KMS-11 (cell line): ENCODE results near the gene TENM3.

Experiments used
- H2AFZ ChIP-seq: fragments of 200-600 bp; sonication (generic); 2 replicates; pipeline ENCODE4 v1.6.1; 2016; ENCODE audit warnings: antibody characterized with exemption, mixed run types, low read depth
- H3K27ac ChIP-seq: fragments of 200-600 bp; sonication (generic); 2 replicates; pipeline ENCODE4 v1.6.1; 2016; ENCODE audit warnings: mild to moderate bottlenecking, mixed run types
- H3K27me3 ChIP-seq: fragments of 200-600 bp; sonication (generic); 2 replicates; pipeline ENCODE4 v1.6.1; 2017; ENCODE audit warnings: mild to moderate bottlenecking, low read depth, mixed run types, moderate library complexity; ENCODE audit not compliant: insufficient read depth
- H3K36me3 ChIP-seq: fragments of 200-600 bp; sonication (generic); 2 replicates; pipeline ENCODE4 v1.6.1; 2017; ENCODE audit warnings: mild to moderate bottlenecking, mixed run types; ENCODE audit not compliant: insufficient read depth
- H3K4me1 ChIP-seq: fragments of 200-600 bp; sonication (generic); 2 replicates; pipeline ENCODE4 v1.6.1; 2016; ENCODE audit warnings: mild to moderate bottlenecking, low read depth, mixed run types; ENCODE audit not compliant: poor library complexity, severe bottlenecking
- H3K4me2 ChIP-seq: fragments of 200-600 bp; sonication (generic); 2 replicates; pipeline ENCODE4 v1.7.0; 2016; ENCODE audit warnings: mild to moderate bottlenecking, mixed run types
- H3K4me3 ChIP-seq: fragments of 200-600 bp; sonication (generic); IDR thresholded peaks from 2 replicates; pipeline ENCODE4 v1.6.1; 2017; ENCODE audit warnings: low read depth, low read length, mixed read lengths; ENCODE audit not compliant: insufficient read depth
- H3K79me2 ChIP-seq: fragments of 200-600 bp; sonication (generic); 2 replicates; pipeline ENCODE4 v1.6.1; 2016; ENCODE audit warnings: low read depth, mixed run types; ENCODE audit not compliant: insufficient read depth
- H3K9ac ChIP-seq: fragments of 200-600 bp; sonication (generic); 2 replicates; pipeline ENCODE4 v1.6.1; 2016; ENCODE audit warnings: mild to moderate bottlenecking, mixed run types
- H4K20me1 ChIP-seq: fragments of 200-600 bp; sonication (generic); 2 replicates; pipeline ENCODE4 v1.6.1; 2016; ENCODE audit warnings: mild to moderate bottlenecking, mixed run types; ENCODE audit not compliant: insufficient read depth
- TF ChIP-seq, protein P1 (sequence below): fragments of 200-600 bp; sonication (generic); conservative IDR thresholded peaks from 2 replicates; pipeline ENCODE4 v1.6.1; 2017; ENCODE audit warnings: low read depth, mild to moderate bottlenecking, antibody characterized with exemption, low read length, moderate library complexity, mixed read lengths

TENM3 gene

DNA sequence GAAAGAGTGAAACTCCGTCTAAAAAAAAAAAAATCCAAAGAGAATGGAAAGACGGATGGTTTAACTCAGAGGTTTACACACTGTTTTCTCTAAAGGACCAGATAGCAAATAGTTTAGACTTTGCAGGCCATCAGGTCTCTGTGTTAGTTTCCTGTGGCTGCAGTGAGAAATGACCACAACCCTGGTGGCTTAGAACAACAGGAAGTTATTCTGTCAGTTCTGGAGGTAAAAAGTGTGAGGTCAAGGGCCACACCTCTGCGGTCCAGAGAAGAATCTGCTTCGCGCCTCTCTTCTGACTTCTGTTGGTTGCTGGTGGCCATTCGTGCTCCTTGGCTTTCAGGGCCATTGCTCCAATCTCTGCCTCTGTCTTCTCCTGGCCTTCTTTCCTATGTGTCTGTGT is 76.9 kb downstream of the TENM3 start:
- Histone ChIP-seq H3K27me3 (no peaks in the 10 kb centered on the region), H3K27ac (no peak overlapping the region), H3K4me1 (no peaks in the 10 kb centered on the region), H3K4me2 (no peak overlapping the region), H3K36me3 (no peaks in the 10 kb centered on the region), H2AFZ (no peak overlapping the region), H3K4me3 (no peak overlapping the region), H3K9ac (no peak overlapping the region), H3K79me2 (no peaks in the 10 kb centered on the region), H4K20me1 (no peaks in the 10 kb centered on the region)
- TF ChIP-seq, protein P1, sequence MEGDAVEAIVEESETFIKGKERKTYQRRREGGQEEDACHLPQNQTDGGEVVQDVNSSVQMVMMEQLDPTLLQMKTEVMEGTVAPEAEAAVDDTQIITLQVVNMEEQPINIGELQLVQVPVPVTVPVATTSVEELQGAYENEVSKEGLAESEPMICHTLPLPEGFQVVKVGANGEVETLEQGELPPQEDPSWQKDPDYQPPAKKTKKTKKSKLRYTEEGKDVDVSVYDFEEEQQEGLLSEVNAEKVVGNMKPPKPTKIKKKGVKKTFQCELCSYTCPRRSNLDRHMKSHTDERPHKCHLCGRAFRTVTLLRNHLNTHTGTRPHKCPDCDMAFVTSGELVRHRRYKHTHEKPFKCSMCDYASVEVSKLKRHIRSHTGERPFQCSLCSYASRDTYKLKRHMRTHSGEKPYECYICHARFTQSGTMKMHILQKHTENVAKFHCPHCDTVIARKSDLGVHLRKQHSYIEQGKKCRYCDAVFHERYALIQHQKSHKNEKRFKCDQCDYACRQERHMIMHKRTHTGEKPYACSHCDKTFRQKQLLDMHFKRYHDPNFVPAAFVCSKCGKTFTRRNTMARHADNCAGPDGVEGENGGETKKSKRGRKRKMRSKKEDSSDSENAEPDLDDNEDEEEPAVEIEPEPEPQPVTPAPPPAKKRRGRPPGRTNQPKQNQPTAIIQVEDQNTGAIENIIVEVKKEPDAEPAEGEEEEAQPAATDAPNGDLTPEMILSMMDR = no peak

DNA sequence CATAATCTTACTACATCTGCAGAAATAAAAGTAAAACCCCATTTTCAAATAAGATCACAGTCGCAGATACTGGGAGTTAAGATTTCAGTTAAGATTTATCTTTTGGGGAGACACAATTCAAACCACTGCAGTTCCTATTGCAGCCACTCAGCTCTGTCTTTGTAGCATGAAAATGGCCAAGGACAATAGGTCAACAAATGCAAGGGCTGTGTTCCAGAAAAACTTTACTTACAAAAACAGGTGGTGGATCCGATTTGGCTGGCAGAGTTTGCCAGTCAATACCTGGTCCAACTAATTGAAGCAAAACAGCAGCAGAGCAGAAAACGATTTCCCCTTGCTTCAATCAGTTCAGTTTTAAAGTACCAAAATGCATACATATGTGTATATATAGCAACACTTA is 77.4 kb downstream of the TENM3 start:
- TF ChIP-seq, protein P1 = no peak
- Histone ChIP-seq H3K9ac (no peak overlapping the region), H3K4me2 (no peak overlapping the region), H4K20me1 (no peaks in the 10 kb centered on the region), H3K4me1 (no peaks in the 10 kb centered on the region), H2AFZ (no peak overlapping the region), H3K27me3 (no peaks in the 10 kb centered on the region), H3K79me2 (no peaks in the 10 kb centered on the region), H3K36me3 (no peaks in the 10 kb centered on the region), H3K4me3 (no peak overlapping the region), H3K27ac (no peak overlapping the region)

DNA sequence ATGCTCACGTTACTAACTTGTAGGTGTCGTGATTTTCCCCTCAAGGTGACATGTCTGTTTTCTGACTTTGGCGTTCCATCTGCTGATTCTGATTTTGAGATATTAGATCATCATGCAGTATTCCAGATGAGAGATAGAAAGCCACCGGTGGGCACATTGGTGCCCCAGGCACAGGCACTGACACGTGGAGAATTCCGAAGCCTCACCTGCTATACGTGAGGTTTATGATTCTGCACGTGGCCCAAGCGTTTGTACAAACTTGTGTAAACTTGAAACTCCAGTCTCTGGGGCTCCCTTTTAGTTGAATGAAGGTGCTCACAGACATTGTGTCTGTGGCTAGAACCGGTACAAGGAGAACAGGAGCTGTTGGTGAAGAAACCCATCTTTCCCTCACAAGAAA is 81.1 kb downstream of the TENM3 start:
- Histone ChIP-seq H3K4me3 (no peak overlapping the region), H4K20me1 (no peaks in the 10 kb centered on the region), H3K9ac (no peak overlapping the region), H3K27ac (no peak overlapping the region), H3K4me2 (no peak overlapping the region), H2AFZ (no peak overlapping the region), H3K79me2 (no peaks in the 10 kb centered on the region), H3K4me1 (no peaks in the 10 kb centered on the region), H3K36me3 (0 out of 2 replicates have a peak, but pooled peaks cover 2% of the 10 kb centered on the region), H3K27me3 (no peaks in the 10 kb centered on the region)
- TF ChIP-seq, protein P1 = no peak

DNA sequence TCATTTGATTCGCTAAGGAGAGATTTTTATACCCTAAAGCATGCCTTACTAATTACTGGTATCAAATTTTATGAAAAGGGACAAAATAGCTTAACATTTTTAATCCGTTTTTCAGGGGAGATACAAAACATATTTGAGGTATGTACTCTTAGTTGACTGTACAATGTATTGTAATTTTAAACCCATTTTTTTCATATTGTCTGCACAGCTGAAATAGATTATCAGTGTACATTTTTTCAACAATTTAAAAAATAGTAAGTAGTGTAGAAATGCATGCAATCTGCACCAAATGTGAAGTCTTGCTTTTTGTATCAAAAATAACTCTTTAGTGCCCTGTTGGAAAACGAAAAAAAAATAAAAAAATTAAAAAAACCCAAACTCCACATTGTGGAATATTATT is 82.2 kb downstream of the TENM3 start:
- Histone ChIP-seq H3K4me3 (no peak overlapping the region), H3K27ac (no peak overlapping the region), H3K4me1 (no peaks in the 10 kb centered on the region), H3K4me2 (no peak overlapping the region), H3K9ac (no peak overlapping the region), H4K20me1 (no peaks in the 10 kb centered on the region), H3K36me3 (0 out of 2 replicates have a peak, but pooled peaks cover 2% of the 10 kb centered on the region), H3K79me2 (no peaks in the 10 kb centered on the region), H3K27me3 (no peaks in the 10 kb centered on the region), H2AFZ (no peak overlapping the region)
- TF ChIP-seq, protein P1 = no peak
